ENCODE results near the gene UNC5C. TPM values are rescaled to one million over a fixed set of nuclear protein-coding genes. Genes with fewer than 3 reads are reported as not detected.

UNC5C gene
- total and polyA plus RNA-seq, 2 of the 8 experiments (the other 6 are each of a cell fraction or from before 2014, with no cell fraction given), result 0.30 to 1.3 TPM

- FAIRE-seq, result no peak
- CTCF ChIA-PET (ENCODE audit: partially characterized antibody), result interaction anchor here (0.6 kb wide), 1 partner anchor 1016 kb away, joined by 3 read pairs; no protein-coding TSS in a partner anchor
- H3K23ac ChIP-seq (ENCODE audit: insufficient read length), result no peak overlapping the region
- TF ChIP-seq EGR1 (IDR thresholded peaks at IDR 0.05; ENCODE audit: borderline replicate concordance, low read depth, low read length) (no peak), CHD1 (IDR thresholded peaks at IDR 0.05; ENCODE audit: low read depth, low read length) (no peak), RNF2 (IDR thresholded peaks at IDR 0.05; ENCODE audit: borderline replicate concordance, low read depth, low read length, missing control alignments, poor library complexity, severe bottlenecking) (no peak), TAF1 (IDR thresholded peaks at IDR 0.05; ENCODE audit: low read depth, low read length) (no peak), JUN (IDR thresholded peaks at IDR 0.05; ENCODE audit: low read depth, low read length) (no peak), PHF8 (conservative IDR thresholded peaks at IDR 0.05; ENCODE audit: low read depth, low read length) (no peak), SP1 (IDR thresholded peaks at IDR 0.05; ENCODE audit: low read depth, low read length) (no peak), ATF2 (IDR thresholded peaks at IDR 0.05; ENCODE audit: low read length) (no peak), TAF7 (optimal IDR thresholded peaks at IDR 0.05; ENCODE audit: borderline replicate concordance, low read depth, low read length) (no peak), ATF3 (IDR thresholded peaks at IDR 0.05; ENCODE audit: insufficient read depth, low read depth, low read length) (no peak), EZH2 (IDR thresholded peaks at IDR 0.05; ENCODE audit: low read depth, low read length, severe bottlenecking) (no peak), TEAD4 (IDR thresholded peaks at IDR 0.05; ENCODE audit: low read depth, low read length) (no peak)
Measured at GRCh38 chr4:95158045-95158444, 390.7 kb downstream of the UNC5C start.

More at GRCh38 chr4:95158045-95158444, 390.7 kb downstream of the UNC5C start:
- H3K79me2 ChIP-seq (ENCODE audit: control insufficient read depth in 1 of 2, insufficient read depth in 2 of 2, low read length in 2 of 2), result no peaks in the 10 kb centered on the region
- no peak overlapping the region for H2AK5ac ChIP-seq (ENCODE audit: low read depth, low read length)
- no peak overlapping the region for H2BK120ac ChIP-seq (replicated peaks; ENCODE audit: low read depth, low read length)
- no peak for DNase-seq (ENCODE audit: low read depth in 1 of 2, low spot score in 2 of 2)
- no peaks in the 10 kb centered on the region for H3K79me1 ChIP-seq (ENCODE audit: low read depth, low read length)
- no peak overlapping the region for H4K5ac ChIP-seq (ENCODE audit: insufficient read length, low read depth, low read length)
- H3K4me1 ChIP-seq (replicated peaks in 1 of 4; ENCODE audit: control insufficient read depth in 3 of 4, insufficient read depth in 4 of 4, low read length in 3 of 4), result peaks cover 0 to 6% (median 2%) of the 10 kb centered on the region in 4 experiments; a peak in 4 of 7 replicates
- H3K56ac ChIP-seq (replicated peaks; ENCODE audit: insufficient read length, low read depth, low read length), result no peak overlapping the region
- H3K9ac ChIP-seq (replicated peaks in 1 of 4; ENCODE audit: extremely low read depth in 1 of 4, low read depth in 3 of 4, low read length in 3 of 4), result no peak overlapping the region
- no peak overlapping the region for H3K18ac ChIP-seq (ENCODE audit: extremely low read depth, low read length)
- no peak overlapping the region for H3K27ac ChIP-seq (ENCODE audit: low read depth, low read length)
- H3K27me3 ChIP-seq (replicated peaks in 1 of 4; ENCODE audit: control insufficient read depth in 3 of 4, extremely low read depth in 1 of 4, insufficient read depth in 3 of 4, low read length in 3 of 4), result no peaks in the 10 kb centered on the region
- POLR2A ChIA-PET (ENCODE audit: partially characterized antibody), result no interaction called here
- no peaks in the 10 kb centered on the region for H4K20me1 ChIP-seq (replicated peaks in 1 of 2; ENCODE audit: control insufficient read depth in 1 of 2, insufficient read depth in 2 of 2, low read length in 2 of 2)
- no peak overlapping the region for H4K91ac ChIP-seq (replicated peaks; ENCODE audit: insufficient read length, low read length)
- no peaks in the 10 kb centered on the region for H3K23me2 ChIP-seq (ENCODE audit: low read depth, low read length)
- no peak overlapping the region for H3K14ac ChIP-seq (ENCODE audit: insufficient read length)
- no peak overlapping the region for H3K4ac ChIP-seq (replicated peaks; ENCODE audit: insufficient read length, low read depth, low read length)
- no peak overlapping the region for H2AFZ ChIP-seq (ENCODE audit: low read length)
- no peak overlapping the region for H2BK12ac ChIP-seq (ENCODE audit: low read depth, low read length)
- no peak overlapping the region for H2BK20ac ChIP-seq (ENCODE audit: low read length)
- no peak overlapping the region for H2BK15ac ChIP-seq (ENCODE audit: low read length)
- no peaks in the 10 kb centered on the region for H3K36me3 ChIP-seq (ENCODE audit: control insufficient read depth in 2 of 4, insufficient read depth in 4 of 4, low read length in 3 of 4)
- no peaks in the 10 kb centered on the region for H3K9me3 ChIP-seq (ENCODE audit: insufficient read depth in 2 of 2, low read depth in 1 of 2, low read length in 1 of 2)
- H3K4me2 ChIP-seq (ENCODE audit: insufficient read depth in 1 of 2, low read depth in 2 of 2, low read length in 2 of 2), result no peak overlapping the region
- no peak overlapping the region for H3K4me3 ChIP-seq (ENCODE audit: extremely low read depth in 1 of 4, insufficient read depth in 2 of 4, low read depth in 3 of 4, low read length in 4 of 4)
- H2BK5ac ChIP-seq (ENCODE audit: low read depth, low read length), result no peak overlapping the region
- H4K8ac ChIP-seq (ENCODE audit: extremely low read depth, insufficient read depth, low read length), result no peak overlapping the region
- WGBS, 2 experiments (ENCODE audit: extremely low coverage in 1 of 2, insufficient coverage in 1 of 2, insufficient read length in 1 of 2, insufficient replicate concordance in 2 of 2, low coverage in 1 of 2, low lambda C conversion rate in 2 of 2, missing lambda C conversion rate in 1 of 2), result 93% methylated on average over 2 of the region's 2 CpGs; no CpG with 5 or more reads in 1 of the 2 experiments
